Stimulated activated CD4-positive, alpha-beta T cell treated with anti-CD3 and anti-CD28 coated beads, TNF-alpha, amount 100 ng/mL, for 48 hours (primary cell): ENCODE results near the gene PDE4D.

Experiments
- DNase-seq, 3 donors: peaks; one replicate each; pipeline ENCODE4 v3.0.0-alpha.2; 2020; ENCODE audit warnings: low read depth in 3 of 3

PDE4D gene

DNA sequence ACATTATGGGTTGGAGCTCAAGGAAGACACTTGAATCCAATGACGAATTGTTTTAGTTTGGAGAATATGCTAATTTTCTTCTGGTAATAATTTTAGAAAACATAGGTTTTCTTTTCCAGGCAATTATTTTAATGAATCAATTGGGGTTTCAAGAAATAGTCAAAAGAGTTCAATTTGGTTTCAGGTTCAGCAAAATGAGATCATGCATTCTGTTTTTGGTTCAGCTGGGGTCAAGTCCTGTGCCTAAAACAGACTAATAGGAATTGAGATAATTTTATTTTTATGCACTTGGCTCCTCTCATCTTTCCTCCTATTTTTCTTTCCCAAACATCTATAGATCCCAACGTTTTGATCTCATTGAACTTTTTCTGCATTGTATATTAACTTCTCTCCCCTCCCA is 713.8 kb downstream of the PDE4D start:
- DNase-seq = no peak

DNA sequence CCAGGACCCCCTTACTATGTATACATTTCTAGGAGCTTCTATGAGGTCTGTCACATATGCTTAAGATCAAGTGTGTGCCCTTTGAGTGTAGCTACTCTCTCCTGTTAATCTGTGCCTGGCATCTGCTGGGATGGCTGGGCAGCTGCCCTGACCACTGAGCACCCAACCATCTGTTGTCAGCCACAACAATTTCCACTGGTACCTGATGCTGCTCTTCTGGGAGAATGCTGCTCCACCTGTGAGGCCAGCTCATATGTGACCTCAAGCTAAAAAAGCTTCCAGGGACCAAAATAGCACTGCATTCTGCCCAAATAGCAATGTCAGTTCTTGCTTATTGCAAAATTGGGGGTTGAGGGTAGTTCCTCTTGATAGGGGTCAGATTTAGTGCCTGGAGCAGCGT is 715.0 kb downstream of the PDE4D start:
- no peak for DNase-seq

DNA sequence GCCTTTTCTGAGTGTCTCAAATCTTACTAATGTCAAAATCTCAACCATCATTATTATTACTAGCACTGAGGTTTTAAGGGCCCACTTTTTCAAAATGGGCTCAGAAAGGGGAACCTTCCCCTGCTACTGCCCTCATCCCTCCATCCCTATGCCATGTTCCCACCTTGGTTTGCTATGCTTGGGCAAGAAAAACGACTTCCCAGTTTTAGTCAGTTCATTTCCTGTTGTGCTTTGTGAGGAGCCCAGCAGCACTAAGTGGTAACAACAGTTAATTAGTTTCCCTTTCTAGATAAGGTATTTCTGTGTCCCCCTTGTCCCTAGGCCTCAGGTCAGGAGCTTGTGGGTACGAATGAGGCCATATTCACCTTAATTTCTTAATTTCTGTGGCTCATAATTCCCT is 715.5 kb downstream of the PDE4D start:
- DNase-seq = no peak

DNA sequence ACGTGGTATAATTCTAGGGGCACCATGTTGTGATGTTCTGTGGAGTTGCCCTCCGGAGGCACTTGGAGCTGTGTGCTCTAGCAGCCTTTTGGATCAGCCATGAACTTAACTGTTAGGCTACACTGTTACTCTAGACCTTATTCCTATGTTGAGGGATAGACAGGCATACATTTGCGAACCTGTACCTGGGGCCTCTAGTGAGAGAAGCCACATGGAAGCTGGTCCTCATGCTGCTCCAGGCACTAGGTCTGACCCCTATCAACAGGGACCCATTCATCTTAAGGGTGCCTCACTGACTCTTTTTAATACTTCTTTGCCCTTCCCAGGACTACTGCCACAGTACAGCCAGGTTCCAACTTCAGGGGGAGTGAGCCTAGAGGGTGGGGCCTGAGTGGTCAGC is 715.9 kb downstream of the PDE4D start:
- DNase-seq = no peak

DNA sequence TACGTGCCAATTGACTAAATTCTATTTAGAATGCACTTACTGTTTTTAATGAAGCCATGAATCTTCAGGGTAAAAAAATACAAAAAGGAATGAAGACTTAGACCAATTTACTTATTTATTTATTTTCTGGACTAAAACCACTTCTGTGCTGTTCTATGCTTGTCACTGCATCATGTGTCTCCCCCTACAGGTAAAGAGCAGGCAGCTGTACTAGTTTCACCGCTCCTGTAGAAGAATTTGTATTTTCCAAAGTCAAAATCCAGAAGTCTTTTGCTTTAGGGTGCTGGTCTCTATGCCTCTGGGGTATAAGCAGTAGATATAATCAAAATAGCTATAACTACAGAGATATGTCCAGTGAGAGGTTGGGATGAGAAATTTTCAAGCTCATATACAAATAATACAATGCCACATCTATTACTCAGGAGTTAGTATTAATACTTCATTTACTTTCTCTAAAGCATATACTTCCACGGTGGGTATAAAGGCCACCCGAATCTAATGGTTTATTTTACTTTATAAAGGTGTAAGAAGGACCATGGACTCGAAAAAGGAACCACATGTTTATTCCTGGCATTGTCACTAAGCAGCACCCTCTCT is 719.2 kb downstream of the PDE4D start:
- no peak for DNase-seq

DNA sequence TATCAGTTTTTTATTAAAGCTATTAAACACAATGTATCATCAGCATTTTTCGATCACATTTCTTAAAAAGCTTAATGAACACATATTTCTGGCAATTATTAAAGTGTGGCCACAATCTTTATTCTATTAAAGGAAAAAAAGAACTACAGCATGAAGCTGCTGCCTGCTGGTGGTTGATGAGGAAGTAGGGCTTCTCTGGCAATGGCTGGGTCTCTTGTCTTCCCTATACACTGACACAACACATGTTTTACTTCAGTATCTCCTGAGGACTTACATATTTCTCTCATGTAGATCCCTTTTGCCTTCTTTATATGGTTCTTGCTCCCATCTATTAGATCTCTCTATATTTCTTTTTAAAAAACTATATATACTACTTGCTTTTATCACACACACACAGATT is 719.9 kb downstream of the PDE4D start:
- DNase-seq = no peak

DNA sequence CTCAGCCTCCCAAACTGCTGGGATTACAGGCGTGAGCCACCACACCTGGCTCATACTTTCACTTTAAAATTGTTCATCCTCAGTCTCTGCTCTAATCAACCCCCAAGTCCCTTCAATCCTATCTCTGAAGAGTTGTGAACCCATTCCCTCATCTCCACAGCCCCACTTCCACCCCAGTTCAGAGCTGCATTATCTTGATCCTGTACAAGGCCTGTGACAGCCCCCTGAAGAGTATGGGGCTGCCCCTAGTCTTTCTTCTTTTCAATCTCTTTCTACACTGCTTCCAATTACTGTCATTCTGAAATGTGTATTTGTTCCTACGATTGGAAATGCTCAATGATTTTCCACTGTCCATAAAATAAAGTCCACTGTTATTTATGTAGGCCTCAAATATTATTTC is 722.4 kb downstream of the PDE4D start:
- DNase-seq = no peak

DNA sequence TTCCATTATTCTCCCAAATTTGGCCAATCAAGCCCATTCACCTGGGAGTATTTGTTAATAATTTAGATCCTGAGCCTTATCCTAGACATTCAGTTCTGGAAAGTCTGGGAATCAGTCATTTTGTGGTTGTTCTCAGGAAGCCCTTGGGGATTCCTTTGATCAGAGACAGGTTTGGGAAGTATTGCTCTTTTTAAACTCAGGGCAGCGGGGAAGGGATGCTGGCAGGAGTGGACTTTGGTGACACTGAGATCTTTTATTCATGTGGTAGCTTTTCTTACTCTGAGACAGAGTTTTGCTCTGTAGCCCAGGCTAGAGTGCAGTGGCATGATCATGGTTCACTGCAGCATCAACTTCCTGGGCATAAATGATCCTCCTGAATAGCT is 723.8 kb downstream of the PDE4D start:
- no peak for DNase-seq

DNA sequence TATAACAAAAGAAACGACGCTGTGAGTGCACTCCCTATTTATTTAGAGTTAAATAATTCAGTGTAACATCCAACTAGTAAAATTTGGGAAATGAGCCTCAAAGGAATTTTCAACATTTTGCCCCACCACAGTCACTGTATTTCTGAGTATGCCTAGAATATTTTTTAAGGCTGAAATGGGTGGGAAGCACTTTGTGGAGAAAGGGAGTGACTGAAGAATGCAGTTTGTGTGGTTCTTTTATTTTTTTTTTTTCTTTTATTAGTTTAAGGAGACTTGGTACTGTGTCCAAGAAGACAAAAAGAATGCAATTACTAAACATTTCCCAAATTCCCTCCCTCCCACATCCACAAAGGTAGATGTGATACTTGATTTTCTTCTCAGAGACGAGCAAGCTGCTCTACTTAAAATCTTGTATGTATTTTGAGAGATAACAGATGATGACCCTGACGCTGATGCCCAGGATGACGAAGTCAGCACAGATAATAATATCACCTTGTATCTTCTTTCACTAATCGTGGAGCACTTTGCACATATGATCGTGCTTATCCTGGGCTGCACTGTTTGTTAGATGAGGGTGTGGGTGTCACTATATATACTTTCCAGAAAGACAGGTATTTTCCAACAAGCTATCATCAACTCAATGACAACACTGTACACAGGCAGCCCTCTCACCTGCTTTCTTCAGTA is 724.3 kb downstream of the PDE4D start:
- DNase-seq = no peak

DNA sequence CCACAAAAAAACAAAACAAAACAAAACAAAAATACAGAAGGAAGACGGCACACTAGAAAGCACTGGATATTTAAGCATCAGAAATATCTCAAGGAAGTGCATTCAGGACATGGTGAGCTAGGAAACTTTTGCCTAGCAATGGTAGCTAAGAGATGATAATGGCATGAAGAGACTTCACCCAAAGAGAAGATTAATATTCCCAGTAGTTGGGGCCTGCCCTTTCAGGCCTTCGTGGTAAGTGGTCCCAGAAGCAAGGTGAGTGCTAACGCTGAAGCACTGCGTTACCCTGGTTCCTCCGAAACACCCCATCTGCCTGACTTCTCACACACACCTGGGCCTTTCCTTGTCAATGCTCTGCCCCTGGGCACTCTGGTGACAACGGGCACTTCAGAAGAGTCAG is 725.5 kb downstream of the PDE4D start:
- DNase-seq = no peak

DNA sequence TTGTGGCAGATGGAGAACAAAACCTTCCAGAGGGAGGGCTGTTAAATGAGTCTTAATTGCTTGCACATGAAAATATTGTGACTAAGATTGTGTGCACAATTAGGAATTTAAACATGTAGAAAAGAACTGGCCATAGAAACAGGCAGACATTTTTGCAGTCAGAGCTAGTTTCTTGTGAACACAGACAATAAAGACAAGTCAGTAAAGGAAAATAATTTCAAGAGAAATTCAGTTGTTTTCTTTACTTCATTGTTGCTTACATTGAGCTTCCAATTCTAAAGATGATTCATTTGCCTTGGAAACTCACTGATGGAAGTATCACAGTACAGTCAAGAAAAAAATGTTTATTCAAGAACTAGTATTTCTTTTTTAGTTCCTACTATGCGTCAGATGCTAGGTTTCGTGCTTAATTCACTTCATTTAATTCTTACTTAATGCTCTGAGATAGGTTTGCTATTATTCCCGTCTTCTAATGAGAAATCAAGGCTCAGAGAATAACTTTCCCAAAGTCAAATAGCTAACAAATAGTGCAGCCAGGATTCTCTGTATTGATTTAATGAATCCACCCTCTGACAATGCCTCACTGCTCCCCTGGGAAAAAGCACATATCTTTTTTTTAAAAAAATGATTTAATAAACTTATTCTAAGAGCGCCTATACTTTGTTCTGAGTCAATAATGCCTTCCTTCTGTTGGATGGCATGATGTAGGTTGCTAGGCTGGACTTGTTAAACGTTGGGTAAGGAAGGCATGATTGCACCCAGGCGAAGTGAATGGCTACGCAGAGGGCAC is 729.3 kb downstream of the PDE4D start:
- no peak for DNase-seq

DNA sequence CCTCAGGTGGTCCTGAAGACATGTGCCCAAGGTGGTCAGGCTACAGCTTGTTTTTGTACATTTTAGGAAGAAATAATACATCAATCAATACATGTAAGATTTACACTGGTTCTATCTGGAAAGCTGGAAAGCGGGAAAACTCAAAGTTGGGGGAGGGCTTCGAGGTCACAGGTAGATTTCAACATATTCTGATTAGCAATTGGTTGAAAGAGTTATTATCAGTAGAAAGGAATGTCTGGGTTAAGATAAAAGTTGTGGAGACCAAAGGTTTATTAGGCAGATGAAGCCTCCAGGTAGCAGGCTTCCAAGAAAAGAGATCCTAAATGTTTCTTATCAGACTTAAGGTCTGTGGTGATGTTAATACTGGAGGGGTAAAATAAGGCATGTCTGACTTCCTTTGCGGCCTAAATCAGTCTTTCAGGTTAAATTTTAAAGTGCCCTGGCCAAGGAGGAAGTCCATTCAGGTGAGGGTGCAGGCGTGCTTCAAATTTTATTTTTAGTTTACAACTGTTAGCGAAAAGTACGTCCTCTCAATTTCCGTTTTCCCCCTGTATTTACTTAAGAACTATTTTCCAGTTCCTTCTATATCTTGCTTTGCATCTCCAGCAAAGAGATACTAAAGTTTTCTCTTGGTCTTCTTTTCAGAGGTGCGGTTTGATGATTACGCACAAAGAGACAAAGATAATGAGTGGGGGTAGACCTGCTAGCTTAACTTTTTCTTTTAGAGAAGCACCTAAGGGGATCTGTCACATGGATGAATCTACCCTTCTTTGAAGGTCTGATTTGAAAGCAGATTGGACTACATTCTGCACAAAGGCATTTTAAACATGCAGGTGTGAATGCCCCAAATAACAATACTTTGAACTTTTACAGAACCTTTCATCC is 732.1 kb downstream of the PDE4D start:
- no peak for DNase-seq

DNA sequence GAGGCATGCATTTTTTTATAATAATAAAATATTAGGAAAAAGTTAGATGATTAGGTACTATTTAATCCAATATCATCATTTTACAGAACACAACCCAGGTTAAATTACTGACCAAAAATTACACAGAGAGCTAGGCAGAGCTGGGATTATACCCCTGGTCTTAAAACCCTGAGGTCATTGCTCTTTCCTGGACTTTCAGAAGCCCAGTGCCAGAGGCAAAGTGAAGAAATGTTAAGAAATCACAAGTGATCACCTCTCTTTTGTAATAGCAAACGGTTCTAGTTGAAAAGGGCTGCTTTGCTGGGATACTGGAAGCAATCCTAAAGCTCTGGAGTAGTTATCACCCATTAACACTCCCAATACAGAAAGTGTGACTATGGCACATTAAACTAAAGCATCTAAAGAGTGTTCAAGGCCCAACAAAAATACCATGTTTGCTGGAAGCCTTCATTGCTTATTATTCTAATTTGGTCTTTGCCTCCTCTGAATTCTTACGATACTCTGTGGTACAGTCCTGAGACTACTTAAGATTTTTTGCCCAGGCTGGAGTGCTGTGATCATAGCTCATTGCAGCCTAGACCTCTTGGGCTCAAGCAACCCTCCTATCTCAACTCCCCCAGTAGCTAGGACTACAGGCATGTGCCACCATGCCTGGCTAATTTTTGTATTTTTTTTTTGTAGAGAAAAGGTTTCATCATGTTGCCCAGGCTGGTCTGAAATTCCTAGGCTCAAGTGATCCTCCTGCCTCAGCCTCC is 734.7 kb downstream of the PDE4D start:
- DNase-seq = no peak

DNA sequence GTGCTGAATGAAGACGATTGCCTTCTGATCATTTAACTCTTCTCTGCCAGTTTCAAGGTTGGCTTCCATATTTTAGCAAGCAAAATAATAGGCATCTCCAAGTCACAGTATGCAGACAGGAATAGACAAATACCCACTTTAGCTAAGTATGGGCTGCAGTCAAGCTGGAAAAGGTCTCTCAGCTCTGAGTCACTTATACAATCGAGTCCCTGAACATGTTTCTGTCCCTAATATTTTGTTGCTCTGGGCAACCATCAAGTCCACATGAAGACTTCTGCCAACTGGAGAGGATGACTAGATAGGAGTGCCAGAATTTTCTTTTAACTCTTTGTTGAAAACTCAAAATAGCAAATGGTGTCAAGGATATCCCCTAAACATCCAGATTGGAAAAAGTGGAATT is 735.4 kb downstream of the PDE4D start:
- no peak for DNase-seq

DNA sequence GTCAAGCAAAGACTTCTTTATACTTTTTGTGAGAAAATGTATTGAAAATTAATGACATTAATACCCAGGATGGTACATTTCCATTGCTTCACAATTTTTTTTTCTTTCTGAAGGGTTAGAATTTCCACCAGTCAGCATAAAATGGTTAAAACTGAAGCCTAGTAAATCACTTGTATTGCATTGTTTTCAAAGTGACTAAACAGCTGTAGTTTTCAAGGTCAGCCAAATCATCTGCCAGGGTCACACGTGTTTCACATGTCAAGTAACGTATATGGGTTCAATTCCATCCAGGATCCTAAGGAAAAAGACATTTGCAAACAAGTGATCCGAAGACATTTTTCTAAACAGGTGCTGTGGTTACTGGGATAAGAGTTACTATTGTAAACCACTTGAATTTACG is 736.5 kb downstream of the PDE4D start:
- DNase-seq = no peak

DNA sequence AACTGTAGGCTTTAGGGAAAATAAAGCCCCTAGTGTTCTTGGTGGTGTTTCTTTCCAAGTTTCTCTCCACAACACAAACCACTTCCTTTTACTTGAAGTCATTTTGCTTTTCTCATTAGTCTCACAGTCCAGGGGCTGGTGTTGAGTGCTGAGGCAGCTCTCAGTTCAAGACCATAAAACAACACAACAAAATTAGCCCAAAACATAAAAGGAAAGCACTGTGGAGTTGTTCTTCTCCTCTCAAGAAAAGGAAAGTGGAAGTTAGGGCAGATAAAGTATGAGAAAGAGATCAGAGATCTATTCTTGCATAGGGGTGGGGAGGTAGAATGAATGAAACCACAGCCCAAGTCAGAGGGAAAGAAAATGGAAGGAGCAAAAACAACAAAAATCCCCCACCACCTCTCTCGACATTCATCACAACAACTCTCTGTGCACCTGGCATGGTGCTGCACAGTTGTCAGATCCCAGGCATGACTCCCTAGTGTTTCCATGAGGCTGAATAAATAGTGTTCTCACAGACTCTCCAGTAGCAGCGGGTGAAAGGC is 740.8 kb downstream of the PDE4D start:
- no peak for DNase-seq

DNA sequence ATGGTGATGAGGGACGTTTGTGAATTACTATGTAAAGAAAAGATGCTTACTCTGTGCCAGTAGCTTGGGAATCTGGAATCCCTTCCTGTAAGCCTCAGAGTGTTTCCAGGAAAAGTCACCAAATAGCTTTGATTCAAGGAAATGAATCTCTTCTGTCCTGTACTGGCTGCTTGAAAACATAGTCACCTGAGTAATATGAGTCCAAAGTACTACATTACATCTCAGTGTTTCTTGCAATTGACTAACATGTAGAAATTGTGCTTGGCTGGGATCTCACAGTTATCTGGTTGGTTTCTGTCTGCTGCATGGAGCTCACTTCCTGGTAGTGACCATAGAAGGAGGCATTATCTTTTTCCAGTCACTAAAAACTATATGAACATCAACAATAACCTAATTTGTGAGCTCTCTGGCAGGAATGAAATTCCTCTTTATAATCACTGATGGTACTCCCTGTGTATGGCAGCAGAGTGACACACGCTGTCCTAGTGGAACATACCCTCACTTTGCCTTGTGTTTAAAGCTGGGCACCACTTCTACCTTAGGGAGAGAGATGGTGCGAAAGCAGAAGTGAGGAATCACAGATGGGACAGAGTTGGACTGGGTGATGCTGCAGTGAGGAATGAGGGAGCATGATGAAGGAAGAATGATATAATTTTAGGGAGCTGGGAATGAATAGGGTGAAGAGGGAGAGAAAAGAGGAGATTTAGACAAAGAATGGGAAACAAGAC is 742.2 kb downstream of the PDE4D start:
- DNase-seq = no peak

DNA sequence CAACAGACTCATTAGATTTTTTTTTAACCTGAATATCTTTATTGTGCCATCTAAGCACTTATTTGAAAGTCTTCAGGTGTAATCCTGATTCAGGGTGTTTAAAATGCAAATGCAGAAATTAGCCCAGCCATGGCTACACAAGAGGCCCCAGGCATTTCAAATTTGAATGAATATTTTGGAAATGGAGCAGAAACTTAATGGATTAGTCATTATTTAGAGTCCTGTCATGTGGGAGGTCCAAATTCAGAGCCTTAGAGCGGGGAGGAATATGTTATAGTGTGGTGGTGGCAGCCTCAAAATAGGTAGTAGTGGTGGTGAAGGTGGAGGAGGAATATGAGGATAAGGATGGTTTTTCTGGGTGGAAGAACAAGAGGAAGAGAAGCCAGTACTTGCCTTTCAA is 743.7 kb downstream of the PDE4D start:
- no peak for DNase-seq

DNA sequence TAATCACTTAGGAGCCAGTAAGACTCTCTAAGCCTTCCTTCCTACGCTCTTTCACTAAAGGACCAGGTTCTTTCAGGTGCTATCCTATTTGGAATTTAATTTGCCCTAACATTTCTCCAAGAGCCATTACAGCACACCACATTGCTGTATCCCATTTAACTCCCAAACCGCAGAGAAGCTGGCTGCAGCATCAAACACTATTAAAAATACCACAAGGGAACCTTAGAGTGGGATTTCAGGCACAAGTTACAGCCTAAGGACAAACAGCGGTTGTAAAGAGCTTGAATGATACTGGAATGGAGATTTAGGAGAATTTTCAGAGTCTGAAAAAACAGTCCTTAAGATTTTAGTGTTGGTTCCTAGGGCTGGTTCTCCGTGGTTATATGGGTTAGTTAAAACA is 744.3 kb downstream of the PDE4D start:
- DNase-seq = no peak

DNA sequence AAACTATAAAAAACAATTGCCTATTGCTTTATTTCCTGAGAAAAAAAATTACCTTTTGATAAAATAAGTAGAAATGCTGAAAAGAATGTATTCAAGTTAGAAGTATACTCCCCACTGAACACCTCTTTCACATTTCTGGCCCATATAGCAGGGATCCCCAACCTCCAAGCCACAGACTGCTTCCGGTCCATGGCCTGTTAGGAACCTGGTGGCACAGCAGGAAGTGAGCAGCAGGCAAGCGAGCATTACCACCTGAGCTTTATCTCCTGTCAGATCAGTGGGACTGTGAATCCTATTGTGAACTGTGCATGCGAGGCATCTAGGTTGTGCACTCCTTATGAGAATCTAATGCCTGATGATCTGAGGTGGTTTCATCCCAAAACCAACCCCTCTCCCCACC is 746.8 kb downstream of the PDE4D start:
- DNase-seq = no peak

DNA sequence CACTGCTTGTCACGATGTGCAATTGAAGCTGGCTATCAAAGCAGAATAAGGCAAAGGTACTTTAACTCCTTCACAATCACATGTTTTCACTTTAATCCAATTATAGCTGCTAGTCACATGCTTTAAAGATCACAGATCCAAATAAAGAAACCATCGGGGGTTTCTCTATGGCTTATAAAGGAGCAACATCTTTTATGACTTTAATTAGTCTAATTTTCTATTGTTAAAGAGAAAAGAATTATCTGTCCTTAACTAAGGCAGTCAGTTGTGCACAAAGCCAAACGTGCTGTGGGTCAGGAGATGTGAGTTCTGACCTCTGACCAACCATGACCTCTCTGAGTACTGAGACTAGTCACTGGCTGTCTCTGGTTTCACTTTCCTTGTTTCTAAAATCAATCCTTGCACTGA is 749.6 kb downstream of the PDE4D start:
- no peak for DNase-seq
